HG03520 (cell line): ENCODE measurements around the gene ATXN7L1.

Experiments
- ATAC-seq: cut with Tn5 transposase; IDR thresholded peaks from one replicate; pipeline ENCODE4 v1.9.1; 2021; ENCODE audit warnings: mild to moderate bottlenecking, moderate library complexity; ENCODE audit not compliant: unreplicated experiment

Gene ATXN7L1

DNA sequence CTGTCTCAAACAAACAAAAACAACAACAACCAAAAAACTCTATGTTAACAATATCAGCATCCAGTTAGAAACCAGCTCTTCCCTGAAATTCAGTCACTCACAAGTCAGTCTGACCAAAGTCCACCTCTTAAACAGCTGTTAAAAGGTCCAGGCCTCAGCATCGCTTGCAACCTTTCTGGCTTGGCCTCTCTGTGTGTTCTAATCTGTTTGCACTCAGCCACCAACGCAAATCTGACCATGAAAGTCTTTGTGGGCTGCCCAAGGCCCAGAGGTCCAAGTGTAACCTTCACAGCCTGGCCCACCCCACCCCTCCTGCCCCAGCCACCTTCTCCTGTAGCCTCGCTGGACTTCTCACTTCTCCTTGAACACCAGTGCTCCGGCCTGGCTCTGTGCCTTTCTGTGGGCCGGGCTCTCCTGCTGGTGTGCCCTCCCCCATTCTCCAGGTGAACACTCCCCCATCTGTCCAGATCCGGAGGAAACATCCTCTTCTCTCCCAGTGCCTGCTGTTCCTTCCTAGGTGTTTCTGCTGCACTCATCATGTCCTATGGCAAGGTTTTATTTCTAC, 222.9 kb downstream of the ATXN7L1 start:
- no peak for ATAC-seq

DNA sequence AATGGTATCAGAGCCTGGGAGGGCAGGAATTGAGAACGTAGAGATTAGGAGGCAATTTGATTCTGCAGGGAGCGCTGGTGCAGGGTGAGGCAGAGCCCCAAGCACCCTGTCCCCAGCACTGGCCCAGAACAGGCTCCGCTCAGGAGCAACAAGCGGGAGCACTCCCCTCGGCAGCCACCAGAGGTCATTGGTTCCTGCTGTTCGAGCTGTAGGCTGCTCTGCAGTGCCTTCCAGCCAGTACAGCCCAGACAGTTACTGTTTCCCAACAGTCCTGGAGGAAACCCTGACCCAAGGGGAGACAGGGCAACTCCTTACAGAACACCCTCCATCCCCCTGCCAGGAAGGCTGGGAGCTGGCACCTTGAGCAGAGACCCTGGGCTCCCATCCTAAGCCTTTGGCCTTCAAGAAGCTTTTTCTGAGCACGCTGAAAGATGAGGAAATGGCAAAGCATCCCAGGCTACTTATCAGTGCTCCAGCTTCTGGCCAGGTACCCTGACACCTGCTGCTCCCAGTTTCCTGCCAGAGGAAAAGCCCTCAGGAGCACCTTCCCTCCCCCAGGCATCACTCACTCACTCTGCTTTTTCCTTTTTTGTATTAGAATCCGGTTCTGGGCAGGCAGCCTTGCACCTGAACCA, 223.9 kb downstream of the ATXN7L1 start:
- peak; percentile 79 for ATAC-seq

DNA sequence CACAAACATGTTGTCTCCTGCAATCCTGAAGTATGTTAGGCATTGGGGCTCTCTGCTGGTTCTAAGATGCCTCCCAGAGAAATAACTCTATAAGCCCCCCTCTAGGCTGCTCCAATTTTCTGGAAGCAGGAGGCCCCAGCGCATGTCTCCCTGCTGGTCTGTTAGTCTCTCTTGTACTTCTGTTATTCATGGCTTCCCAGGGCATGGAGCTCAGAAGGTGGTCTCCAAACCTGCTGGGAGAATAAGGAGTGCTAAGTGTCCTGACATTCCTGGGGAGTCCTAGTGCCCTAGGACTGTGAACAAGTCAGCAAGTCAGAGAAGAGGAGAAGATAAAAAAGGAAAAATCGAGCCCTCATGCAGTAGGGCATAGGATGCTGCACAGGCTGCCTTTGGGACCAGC, 224.6 kb downstream of the ATXN7L1 start:
- ATAC-seq, result no peak

GRCh38 chr7:105650382-105650970, 225.9 kb downstream of the ATXN7L1 start:
- no peak for ATAC-seq

GRCh38 chr7:105649727-105650381, 226.5 kb downstream of the ATXN7L1 start:
- ATAC-seq, result no peak

DNA sequence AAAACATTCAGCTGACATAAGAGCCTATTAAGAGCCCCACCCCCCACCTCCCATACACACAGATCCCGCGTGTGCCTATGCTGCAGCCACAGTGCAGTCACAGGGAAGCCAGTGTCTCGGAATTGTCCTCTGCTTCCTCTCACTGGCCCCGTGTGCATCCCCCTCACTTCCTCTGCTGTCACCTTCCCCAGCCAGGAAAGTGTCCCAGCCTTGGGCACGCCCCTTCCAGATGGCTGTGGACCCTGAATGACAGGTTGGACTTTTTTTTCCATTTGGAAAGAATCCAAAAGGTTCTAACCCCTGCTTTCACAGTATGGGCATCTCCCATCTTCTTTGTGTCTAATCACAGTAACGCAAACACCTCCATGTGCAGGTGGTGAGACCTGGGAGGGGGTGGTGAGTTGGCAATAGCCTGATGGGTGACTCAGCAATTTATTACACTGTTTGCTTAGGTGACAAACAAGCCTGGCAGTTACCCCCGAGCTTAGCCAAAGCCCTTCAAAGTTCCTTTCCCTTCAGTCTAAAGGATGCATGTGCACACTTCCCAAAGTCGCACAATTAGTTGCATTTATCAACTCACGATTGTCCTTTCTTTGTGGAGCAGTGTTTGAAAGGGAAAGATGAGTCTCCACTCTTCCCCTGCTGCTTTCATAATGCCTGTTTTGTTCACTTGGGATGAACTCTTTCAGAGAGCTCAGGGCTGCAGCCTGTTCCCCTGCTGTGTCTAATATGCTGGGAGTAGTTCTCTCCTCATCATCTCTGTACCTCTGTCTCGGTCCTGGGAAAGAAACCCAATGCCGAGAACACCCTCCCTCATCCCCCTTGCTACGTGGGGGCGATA, 227.6 kb downstream of the ATXN7L1 start:
- no peak for ATAC-seq

- no peak for ATAC-seq
These were observed 228.8 kb downstream of the ATXN7L1 start for GRCh38 chr7:105647591-105647990.

DNA sequence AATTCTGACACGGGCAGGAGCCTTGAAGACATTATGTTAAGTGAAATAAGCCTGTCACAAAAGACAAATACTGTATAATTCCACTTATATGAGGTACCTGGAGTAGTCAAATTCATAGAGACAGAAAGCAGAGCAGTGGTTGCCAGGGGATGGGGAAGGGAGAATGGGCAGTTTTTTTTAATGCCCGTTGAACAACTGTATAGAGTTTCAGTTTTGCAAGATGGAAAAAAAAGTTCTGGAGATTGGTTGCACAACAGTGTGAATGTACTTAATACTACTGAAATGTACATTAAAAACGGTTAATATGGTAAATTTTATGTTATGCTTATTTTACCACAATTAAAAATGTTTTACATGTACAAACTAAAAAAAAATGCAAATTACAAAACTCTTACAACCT, 231.5 kb downstream of the ATXN7L1 start:
- no peak for ATAC-seq

GRCh38 chr7:105643851-105644250, 232.5 kb downstream of the ATXN7L1 start:
- no peak for ATAC-seq

DNA sequence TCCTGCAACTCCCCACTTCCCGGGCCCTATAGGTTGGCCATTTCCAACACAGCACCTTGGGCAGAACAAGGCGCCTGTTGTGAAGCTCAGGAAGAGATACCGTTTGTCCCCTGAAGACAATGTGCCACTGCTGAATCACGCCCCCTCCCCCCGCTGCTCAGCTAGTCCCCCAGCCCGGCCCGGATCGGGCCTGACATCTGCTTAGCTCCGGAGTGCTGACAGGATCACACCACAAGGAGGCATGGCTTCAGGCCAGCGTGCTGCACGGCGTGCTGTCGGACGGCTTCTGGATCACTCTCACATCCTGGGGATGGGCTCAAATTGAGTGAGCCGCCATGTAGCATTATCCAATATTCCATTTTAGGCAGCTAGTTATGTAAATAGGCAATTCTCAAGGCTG, 233.0 kb downstream of the ATXN7L1 start:
- ATAC-seq, result no peak

DNA sequence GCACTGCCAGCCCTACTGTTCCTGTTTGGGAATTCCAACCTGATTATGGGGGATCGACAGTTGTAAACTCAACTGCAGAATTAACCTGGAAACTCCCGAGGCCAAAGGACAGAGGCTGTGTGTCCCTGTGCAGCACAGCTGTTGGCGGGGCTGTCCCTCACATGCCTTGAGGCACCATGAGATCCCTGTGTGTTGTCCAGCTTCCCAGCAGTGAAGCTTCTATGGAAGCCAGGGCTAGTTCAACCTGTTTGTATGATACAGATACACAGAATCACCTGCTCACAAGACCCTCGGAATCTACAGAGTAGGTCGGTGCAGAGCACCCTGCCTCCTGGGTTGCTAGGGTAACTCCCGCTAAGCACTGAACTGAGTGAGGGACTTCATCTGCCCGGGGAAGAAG, 234.1 kb downstream of the ATXN7L1 start:
- no peak for ATAC-seq

DNA sequence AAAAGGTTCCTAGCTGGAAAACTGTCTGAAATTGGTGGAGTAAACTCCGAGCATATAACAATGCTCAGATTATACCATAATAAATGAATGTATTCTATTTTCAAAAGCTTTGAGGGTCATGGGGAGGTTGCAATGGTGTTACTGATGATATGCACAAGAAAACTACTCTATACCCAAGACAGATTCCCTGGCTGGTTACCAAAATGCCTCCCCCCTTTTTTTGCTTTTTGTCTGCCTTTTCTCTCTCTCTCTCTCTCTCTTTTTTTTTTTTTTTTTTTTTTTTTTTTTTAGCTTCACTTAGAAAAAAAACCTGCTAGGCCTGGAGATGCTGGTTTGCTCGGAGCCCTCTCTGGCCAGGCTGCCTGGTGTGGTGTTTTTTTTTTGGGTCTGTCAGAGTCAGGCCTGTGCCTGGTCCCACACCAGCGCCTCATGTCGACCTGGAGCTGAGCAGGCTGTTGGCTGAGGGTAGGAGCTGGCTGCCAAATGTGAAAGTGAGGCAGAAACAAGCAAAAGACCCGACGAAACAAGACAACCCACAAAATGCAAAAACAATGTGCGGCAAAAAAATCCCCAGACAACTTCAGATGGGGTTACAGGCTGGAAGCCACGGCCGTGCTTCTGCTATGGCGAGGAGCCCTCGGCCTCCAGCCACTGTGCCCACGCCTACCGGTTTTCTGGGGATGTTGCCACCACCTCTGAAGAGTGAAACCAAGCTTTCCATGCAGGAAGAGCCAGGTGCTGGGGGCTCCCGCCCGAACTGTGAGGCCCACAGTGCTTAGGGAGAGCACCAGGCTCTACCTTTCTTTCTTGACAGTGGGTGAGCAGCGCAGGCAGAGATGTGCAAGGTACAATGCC, 235.2 kb downstream of the ATXN7L1 start:
- no peak for ATAC-seq

- no peak for ATAC-seq
These were observed 236.5 kb downstream of the ATXN7L1 start for GRCh38 chr7:105639667-105640493.

- no peak for ATAC-seq
These were observed 237.4 kb downstream of the ATXN7L1 start for GRCh38 chr7:105638902-105639495.

- ATAC-seq, result no peak
These were observed 238.1 kb downstream of the ATXN7L1 start for GRCh38 chr7:105638334-105638733.

- ATAC-seq, result no peak
These were observed 238.6 kb downstream of the ATXN7L1 start for GRCh38 chr7:105637755-105638154.

DNA sequence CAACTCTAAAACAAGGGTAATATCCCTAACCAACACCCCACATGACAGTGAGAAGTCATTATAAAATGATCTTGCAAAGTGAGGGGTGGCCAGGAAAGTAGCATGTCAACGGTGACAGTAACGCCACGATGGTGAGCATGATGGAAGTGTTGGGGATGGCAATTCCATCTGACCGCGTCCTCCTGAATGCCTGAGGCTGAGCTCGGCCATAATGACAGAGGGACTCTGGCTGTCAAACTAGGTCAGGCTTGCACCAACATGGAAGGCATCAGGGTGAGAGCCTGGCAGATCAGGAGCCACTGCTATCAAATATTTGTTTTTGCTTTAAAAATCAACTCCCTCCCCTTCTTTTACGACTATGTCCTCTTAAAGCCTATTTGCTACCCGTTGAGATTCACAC, 239.4 kb downstream of the ATXN7L1 start:
- no peak for ATAC-seq

DNA sequence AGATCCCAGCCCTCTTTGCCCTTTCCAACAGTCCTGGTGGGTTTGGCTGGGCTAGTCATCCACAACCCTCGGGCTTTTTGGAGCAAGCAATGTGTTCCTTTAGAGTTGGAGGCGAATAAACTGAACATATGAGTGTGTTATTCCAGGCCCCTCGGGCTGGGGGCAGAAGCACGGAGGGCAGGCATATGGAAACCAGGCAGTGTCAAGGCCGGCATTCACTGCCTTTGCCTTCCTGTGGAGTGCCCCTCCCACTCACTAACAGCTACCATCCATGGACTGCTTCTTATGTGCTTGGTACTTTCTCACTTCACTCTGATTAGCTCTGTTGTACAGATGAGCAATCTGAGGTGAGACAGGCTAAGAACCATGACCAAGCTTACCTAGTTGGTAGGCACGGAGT, 241.2 kb downstream of the ATXN7L1 start:
- no peak for ATAC-seq

GRCh38 chr7:105625986-105626385, 250.4 kb downstream of the ATXN7L1 start:
- ATAC-seq, result no peak
